ENCODE measurements around the gene ZNF362.

DNA sequence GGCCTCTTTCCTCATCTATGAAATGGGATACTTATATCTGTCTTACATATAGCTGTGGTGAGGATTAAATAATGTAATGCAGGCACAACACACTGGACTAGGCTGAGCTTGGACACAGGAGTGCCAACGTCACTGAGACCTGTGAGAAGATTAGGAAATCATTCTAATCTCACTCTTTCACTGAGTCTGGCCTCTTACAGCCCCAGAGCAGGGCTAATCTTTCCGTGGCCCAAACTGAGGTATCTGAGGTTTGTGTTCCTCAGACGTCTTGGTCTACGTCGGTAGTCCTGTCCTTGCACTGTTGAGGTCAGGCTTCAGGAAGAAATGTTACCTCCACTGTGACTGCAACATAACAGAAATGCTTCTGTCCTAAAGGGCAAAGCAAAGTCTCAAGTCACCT, 87.2 kb downstream of the ZNF362 start:
- TF ChIP-seq CTCF (IDR thresholded peaks at IDR 0.05) (no peak), EZH2phosphoT487 (IDR thresholded peaks at IDR 0.05) (no peak), EZH2 (IDR thresholded peaks at IDR 0.05) (no peak)

All from neural progenitor cell (in vitro differentiated cells).